Upper lobe of left lung (tissue), 6 donors: ENCODE results near the gene CUL9. TPM values are rescaled to one million over a fixed set of nuclear protein-coding genes. Genes with fewer than 3 reads are reported as not detected.
A peak's percentile ranks its signal among the peaks of the same experiment; 100 is the strongest.

Experiments used
- ATAC-seq, 2 donors: fragments of 200-7000 bp; cut with Tn5 transposase; one replicate each; pipeline ENCODE4 v1.9.1; 2022; ENCODE audit warnings: mild to moderate bottlenecking in 2 of 2, moderate library complexity in 2 of 2; ENCODE audit not compliant: low FRiP score in 2 of 2
- DNase-seq, 2 donors: peaks; one replicate each; pipeline ENCODE4 v3.0.0-alpha.2; 2019 to 2020
- H3K27ac ChIP-seq, 4 donors: fragments of 200-600 bp; sonication (generic); one replicate each; pipeline ENCODE4 v1.5.1; 2016 to 2019
- H3K27me3 ChIP-seq, 4 donors: fragments of 200-600 bp; sonication (generic); one replicate each; pipeline ENCODE4 v1.5.1; 2017 to 2019
- H3K36me3 ChIP-seq, 4 donors: fragments of 200-600 bp; sonication (generic); one replicate each; pipeline ENCODE4 v1.5.1; 2016 to 2019
- H3K4me1 ChIP-seq, 4 donors: fragments of 200-600 bp; sonication (generic); one replicate each; pipeline ENCODE4 v1.5.1; 2018 to 2019
- H3K4me3 ChIP-seq, 4 donors: fragments of 200-600 bp; sonication (generic); one replicate each; pipeline ENCODE4 v1.5.1; 2017 to 2019; ENCODE audit warnings: mild to moderate bottlenecking in 2 of 4, moderate library complexity in 1 of 4
- H3K9me3 ChIP-seq, 4 donors: fragments of 200-600 bp; sonication (generic); one replicate each; pipeline ENCODE4 v1.5.1; 2018 to 2019
- EP300 ChIP-seq, 4 donors: sonication (generic); formaldehyde crosslinking; IDR thresholded peaks; one replicate each; pipeline ENCODE4 v1.5.1; 2017; ENCODE audit warnings: antibody characterized with exemption in 4 of 4, control low read depth in 2 of 4
- POLR2A ChIP-seq, 4 donors: fragments of 450-650 bp; IDR thresholded peaks; one replicate each; pipeline ENCODE4 v1.5.1; 2016 to 2017; ENCODE audit warnings: antibody characterized with exemption in 4 of 4, mild to moderate bottlenecking in 2 of 4
- POLR2AphosphoS5 ChIP-seq, 2 donors: sonication (generic); formaldehyde crosslinking; IDR thresholded peaks; one replicate each; pipeline ENCODE4 v1.5.1; 2017; ENCODE audit warnings: antibody characterized with exemption in 2 of 2
- WGBS, 2 donors: methylation state at CpG; one replicate each; pipeline ENCODE4 v1.1.5; 2017 to 2018; 5-methylcytosine and 5-hydroxymethylcytosine counted together
- total RNA-seq, 6 donors: library from RNA; depleted of rRNA in 4 of 6; stranded (reverse); fragments of >200 nt in 4 of 6; gene quantifications; one replicate each; pipeline versions ENCODE4 v1.1.0 to v1.2.1, GENCODE V29; 2016 to 2021
- TF ChIP-seq, protein P1 (sequence below), 6 experiments: fragments of 450-650 bp in 4 of 6; fragments of 200-600 bp in 2 of 6; sonication (generic) in 2 of 6; IDR thresholded peaks; one replicate each; pipeline ENCODE4 v1.5.1; 2016 to 2019; ENCODE audit warnings: antibody characterized with exemption in 6 of 6
- donor health status: DM: no; HTN: no; CAD: no; lungs with moderate emphysema.
- donor health status: DM: no; HTN: yes; CAD: no; lungs with severe emphysema.

CUL9 gene
- total RNA-seq, 6 donors from 2014 or later: 26.9 to 105 (median 47.5) TPM

DNA sequence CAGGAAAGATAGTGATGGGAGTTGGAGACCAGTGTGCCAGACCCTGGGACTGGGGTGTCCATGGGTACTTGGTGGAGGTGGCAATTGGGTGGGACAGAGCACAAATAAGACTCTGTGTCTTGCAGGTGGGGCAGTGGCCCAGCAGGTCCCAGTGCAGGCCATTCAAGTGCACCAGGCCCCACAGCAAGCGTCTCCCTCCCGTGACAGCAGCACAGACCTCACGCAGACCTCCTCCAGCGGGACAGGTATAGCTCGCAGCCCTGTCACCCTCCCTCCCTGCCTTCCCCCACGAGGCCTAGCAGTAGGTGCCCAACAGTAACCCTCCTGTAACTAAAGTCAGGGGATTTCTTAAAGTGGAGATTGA is 5.6 kb upstream of the CUL9 start:
- peaks cover 31 to 47% (median 33%) of the 10 kb centered on the region in 4 donors for H3K4me1 ChIP-seq
- no peaks in the 10 kb centered on the region for H3K9me3 ChIP-seq
- WGBS, 2 donors: 98% methylated on average over 6 of the region's 6 CpGs; no CpG with 5 or more reads in 1 of the 2 donors
- no peaks in the 10 kb centered on the region for H3K27me3 ChIP-seq
- ATAC-seq: no peak
- H3K4me3 ChIP-seq: no peak overlapping the region
- H3K36me3 ChIP-seq: peaks cover 19 to 54% (median 36%) of the 10 kb centered on the region in 4 donors
- peak overlapping the region; percentile 95 to 100 (median 96) for H3K27ac ChIP-seq
- DNase-seq: no peak
- TF ChIP-seq POLR2AphosphoS5 (IDR thresholded peaks at IDR 0.05) (no peak), POLR2A (IDR thresholded peaks at IDR 0.05) (no peak), EP300 (IDR thresholded peaks at IDR 0.05) (no peak)
- TF ChIP-seq, protein P1, sequence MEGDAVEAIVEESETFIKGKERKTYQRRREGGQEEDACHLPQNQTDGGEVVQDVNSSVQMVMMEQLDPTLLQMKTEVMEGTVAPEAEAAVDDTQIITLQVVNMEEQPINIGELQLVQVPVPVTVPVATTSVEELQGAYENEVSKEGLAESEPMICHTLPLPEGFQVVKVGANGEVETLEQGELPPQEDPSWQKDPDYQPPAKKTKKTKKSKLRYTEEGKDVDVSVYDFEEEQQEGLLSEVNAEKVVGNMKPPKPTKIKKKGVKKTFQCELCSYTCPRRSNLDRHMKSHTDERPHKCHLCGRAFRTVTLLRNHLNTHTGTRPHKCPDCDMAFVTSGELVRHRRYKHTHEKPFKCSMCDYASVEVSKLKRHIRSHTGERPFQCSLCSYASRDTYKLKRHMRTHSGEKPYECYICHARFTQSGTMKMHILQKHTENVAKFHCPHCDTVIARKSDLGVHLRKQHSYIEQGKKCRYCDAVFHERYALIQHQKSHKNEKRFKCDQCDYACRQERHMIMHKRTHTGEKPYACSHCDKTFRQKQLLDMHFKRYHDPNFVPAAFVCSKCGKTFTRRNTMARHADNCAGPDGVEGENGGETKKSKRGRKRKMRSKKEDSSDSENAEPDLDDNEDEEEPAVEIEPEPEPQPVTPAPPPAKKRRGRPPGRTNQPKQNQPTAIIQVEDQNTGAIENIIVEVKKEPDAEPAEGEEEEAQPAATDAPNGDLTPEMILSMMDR (IDR thresholded peaks at IDR 0.05): no peak

DNA sequence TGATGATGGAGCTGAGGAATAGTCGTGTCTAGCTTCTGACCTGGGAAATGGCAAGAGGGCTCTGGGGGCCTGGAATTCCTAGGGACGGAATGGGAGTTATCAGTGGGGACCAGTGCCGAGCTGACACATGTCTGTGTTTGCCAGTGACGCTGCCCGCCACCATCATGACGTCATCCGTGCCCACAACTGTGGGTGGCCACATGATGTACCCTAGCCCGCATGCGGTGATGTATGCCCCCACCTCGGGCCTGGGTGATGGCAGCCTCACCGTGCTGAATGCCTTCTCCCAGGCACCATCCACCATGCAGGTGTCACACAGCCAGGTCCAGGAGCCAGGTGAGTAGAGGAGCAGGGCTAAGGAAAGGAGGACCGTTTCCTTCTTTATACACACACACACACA is 3.8 kb upstream of the CUL9 start:
- Histone ChIP-seq H3K4me3 (no peak overlapping the region), H3K9me3 (no peaks in the 10 kb centered on the region), H3K4me1 (peaks cover 35 to 52% (median 37%) of the 10 kb centered on the region in 4 donors), H3K36me3 (peaks cover 19 to 54% (median 36%) of the 10 kb centered on the region in 4 donors), H3K27me3 (no peaks in the 10 kb centered on the region), H3K27ac (no peak overlapping the region)
- WGBS, 2 donors: 90% methylated on average over 12 of the region's 12 CpGs
- no peak for TF ChIP-seq EP300 (IDR thresholded peaks at IDR 0.05)
- no peak for TF ChIP-seq POLR2AphosphoS5 (IDR thresholded peaks at IDR 0.05)
- no peak for TF ChIP-seq POLR2A (IDR thresholded peaks at IDR 0.05)
- TF ChIP-seq, protein P1 (IDR thresholded peaks at IDR 0.05): no peak
- ATAC-seq (no peak), DNase-seq (no peak)

DNA sequence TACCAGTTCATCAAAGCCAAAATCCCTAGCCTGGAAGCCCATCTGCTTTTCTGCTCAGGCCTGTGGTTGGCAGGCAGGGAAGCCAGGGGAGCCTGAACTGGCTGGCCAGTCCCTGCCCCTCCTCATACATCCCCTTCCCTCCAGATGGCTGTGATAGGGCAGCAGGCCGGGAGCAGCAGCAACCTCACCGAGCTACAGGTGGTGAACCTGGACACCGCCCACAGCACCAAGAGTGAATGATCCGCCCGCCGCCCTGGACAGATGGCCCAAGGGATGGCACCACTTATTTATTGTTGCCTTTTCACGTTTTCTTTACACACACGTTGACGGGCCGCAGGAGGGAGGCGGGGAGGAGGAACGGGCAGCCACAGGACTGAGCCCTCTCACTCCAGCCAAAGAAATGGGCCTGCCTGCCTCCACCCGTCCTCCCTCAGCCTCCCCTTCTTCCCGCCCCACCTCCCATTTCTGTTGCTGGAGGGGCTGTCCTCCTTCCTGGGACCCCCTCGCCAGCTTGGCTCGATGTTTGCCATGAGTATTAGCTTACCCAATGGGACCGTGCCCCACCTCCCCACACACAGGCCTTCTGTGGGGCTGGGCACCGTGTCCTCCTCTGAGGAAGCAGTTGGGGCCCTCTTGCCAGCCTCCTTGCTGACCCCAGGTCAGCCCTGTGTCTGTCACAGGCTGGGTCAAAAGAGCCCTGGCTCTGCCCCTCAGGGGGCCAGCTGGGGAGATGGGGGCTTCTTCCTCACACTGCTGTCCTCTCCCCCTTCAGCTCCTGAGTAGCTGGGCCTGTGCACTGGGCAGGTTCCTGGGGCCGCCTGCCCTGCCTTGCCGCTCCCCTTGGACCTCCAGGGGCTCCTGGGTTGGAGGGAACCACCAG is 2.8 kb upstream of the CUL9 start:
- 94 to 95% methylated on average over 19 to 20 of the region's 20 CpGs for WGBS, 2 donors
- TF ChIP-seq EP300 (IDR thresholded peaks at IDR 0.05): no peak
- TF ChIP-seq POLR2AphosphoS5 (IDR thresholded peaks at IDR 0.05): no peak
- TF ChIP-seq POLR2A (IDR thresholded peaks at IDR 0.05): no peak
- TF ChIP-seq, protein P1 (IDR thresholded peaks at IDR 0.05): no peak
- Histone ChIP-seq H3K36me3 (peaks cover 19 to 54% (median 36%) of the 10 kb centered on the region in 4 donors), H3K9me3 (no peaks in the 10 kb centered on the region), H3K27me3 (no peaks in the 10 kb centered on the region), H3K27ac (no peak overlapping the region), H3K4me1 (peaks cover 29 to 51% (median 34%) of the 10 kb centered on the region in 4 donors), H3K4me3 (no peak overlapping the region)
- ATAC-seq (no peak), DNase-seq (no peak)

DNA sequence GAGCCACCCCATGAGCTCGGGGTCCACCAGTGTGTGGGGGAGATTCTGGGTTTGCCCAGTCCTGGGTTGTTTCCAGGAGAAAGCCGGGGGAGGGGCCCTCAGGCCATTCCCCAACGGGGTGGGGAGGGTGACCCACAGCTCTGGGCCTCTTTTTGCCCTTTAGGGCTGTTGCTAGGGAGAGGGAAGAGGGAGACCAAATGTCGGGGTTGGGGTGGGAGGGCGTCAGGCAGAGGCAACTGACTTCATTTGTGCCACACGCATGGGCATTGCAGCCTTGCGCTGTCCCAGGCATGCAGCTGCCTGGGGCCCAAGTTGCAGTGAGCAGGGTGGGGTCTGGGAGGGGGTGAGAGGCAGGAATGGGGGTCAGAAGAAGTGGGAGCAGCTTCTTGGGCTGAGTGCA is 1.9 kb upstream of the CUL9 start:
- Histone ChIP-seq H3K4me3 (no peak overlapping the region), H3K9me3 (no peaks in the 10 kb centered on the region), H3K4me1 (peaks cover 26 to 44% (median 29%) of the 10 kb centered on the region in 4 donors), H3K27me3 (no peaks in the 10 kb centered on the region), H3K27ac (no peak overlapping the region), H3K36me3 (peaks cover 19 to 59% (median 36%) of the 10 kb centered on the region in 4 donors)
- WGBS, 2 donors: 84 to 88% methylated on average over 7 of the region's 7 CpGs
- no peak for DNase-seq
- TF ChIP-seq EP300 (IDR thresholded peaks at IDR 0.05): no peak
- TF ChIP-seq, protein P1 (IDR thresholded peaks at IDR 0.05): no peak
- no peak for TF ChIP-seq POLR2A (IDR thresholded peaks at IDR 0.05)
- TF ChIP-seq POLR2AphosphoS5 (IDR thresholded peaks at IDR 0.05): no peak
- ATAC-seq: no peak
